NCI-H1105 treated with DMSO at 0.1 percent for 48 hours (cell line): ENCODE results near the gene NOS3.
"Not testable (repeated sequence)": the region's sequence is repeated elsewhere in the genome, so short reads cannot be mapped to it uniquely, and the experiment has no call there.

ENCODE experiments used
- DNase-seq: peaks from one replicate; lab custom pipeline; 2025; lab: John Stamatoyannopoulos, UW

Gene NOS3

GRCh38 chr7:151038951-151039849, 48.4 kb downstream of the NOS3 start:
- DNase-seq = no peak

- DNase-seq = no peak
These were observed 49.2 kb downstream of the NOS3 start for GRCh38 chr7:151039850-151040548.

GRCh38 chr7:151040616-151041375, 50.0 kb downstream of the NOS3 start:
- no peak for DNase-seq

GRCh38 chr7:151043449-151043848, 52.6 kb downstream of the NOS3 start:
- not testable (repeated sequence) for DNase-seq

- no peak for DNase-seq
These were observed 53.1 kb downstream of the NOS3 start for GRCh38 chr7:151043959-151044358.

- DNase-seq = no peak
These were observed 54.4 kb downstream of the NOS3 start for GRCh38 chr7:151045262-151045661.

- DNase-seq = no peak
These were observed 55.1 kb downstream of the NOS3 start for GRCh38 chr7:151045967-151046366.

GRCh38 chr7:151046603-151047573, 56.1 kb downstream of the NOS3 start:
- peak; percentile 10 for DNase-seq

- DNase-seq = no peak
These were observed 57.4 kb downstream of the NOS3 start, which contains the start of gene ASIC3 for GRCh38 chr7:151047976-151048815. TSS of gene ASIC3 (plus strand) at chr7:151048531. CDS start at chr7:151048886, 355 bp downstream.

GRCh38 chr7:151048911-151049463, 58.2 kb downstream of the NOS3 start:
- DNase-seq = no peak

- DNase-seq = no peak
These were observed 60.3 kb downstream of the NOS3 start for GRCh38 chr7:151051108-151051507.

GRCh38 chr7:151053096-151053495, 62.3 kb downstream of the NOS3 start:
- no peak for DNase-seq

- no peak for DNase-seq
These were observed 62.9 kb downstream of the NOS3 start for GRCh38 chr7:151053751-151054150.

GRCh38 chr7:151056283-151056665, 65.5 kb downstream of the NOS3 start:
- no peak for DNase-seq

GRCh38 chr7:151056666-151057505, 66.1 kb downstream of the NOS3 start:
- no peak for DNase-seq

- no peak for DNase-seq
These were observed 66.7 kb downstream of the NOS3 start, which contains the start of gene CDK5 for GRCh38 chr7:151057506-151057988. TSS of gene CDK5 (minus strand) at chr7:151057897. CDS start at chr7:151057848, 49 bp downstream.

- peak; percentile 99 for DNase-seq
These were observed 67.4 kb downstream of the NOS3 start for GRCh38 chr7:151057989-151058780.
